ENCODE data around the gene NEU1. TPM values are rescaled to one million over a fixed set of nuclear protein-coding genes. Genes with fewer than 3 reads are reported as not detected.

NEU1 gene
- total RNA-seq, 1 experiment from 2014 or later, result 15.1 TPM

DNA sequence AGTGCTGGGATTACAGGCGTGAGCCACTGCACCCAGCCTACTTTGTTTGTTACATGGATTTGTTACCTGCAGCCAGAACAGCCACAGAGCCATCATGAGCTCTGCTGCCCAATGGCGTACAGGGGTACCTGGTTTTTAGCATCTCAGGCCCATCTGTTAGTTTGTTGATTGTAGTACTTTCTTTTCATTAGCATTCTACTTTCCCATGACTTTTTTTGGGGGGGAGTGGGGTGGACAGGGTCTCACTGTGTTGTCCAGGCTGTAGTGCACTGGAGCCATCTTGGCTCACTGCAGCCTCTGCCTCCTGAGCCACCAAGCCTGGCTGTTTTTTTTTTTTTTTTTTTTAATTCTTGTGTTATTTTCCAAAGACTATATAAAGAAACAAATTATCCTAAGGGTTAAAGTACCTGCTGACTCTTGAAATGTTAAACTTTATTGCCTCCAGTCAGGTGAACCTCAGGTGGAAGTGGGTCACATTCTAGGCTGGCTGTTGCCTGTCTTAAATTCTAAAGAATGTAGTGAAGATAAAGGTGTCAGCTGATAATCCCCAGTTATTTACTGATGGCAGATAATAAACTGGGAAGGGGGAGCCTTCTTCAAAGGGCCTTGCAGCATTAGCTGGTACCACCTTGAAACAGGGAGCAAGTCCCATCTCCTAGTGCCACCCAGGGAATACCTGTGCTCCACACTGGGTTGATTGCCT lies 15.2 kb downstream of the NEU1 start:
- Histone ChIP-seq H3K27ac (ENCODE audit: low read depth, low read length) (no peak overlapping the region), H3K9me3 (ENCODE audit: control insufficient read depth in 1 of 2, insufficient read depth in 1 of 2, low read depth in 1 of 2, low read length in 2 of 2) (no peaks in the 10 kb centered on the region), H2AFZ (ENCODE audit: low read depth, low read length, poor library complexity, severe bottlenecking) (no peak overlapping the region), H3K79me2 (ENCODE audit: insufficient read depth, low read length) (no peaks in the 10 kb centered on the region), H4K20me1 (ENCODE audit: insufficient read depth) (no peaks in the 10 kb centered on the region), H3K9ac (ENCODE audit: low read length) (no peak overlapping the region), H3K27me3 (ENCODE audit: insufficient read depth, low read length) (no peaks in the 10 kb centered on the region), H3K4me1 (ENCODE audit: control insufficient read depth in 1 of 2, insufficient read depth in 2 of 2, low read length in 2 of 2) (peaks cover 0 to 14% of the 10 kb centered on the region in 2 experiments; a peak in 2 of 4 replicates), H3K9me2 (ENCODE audit: insufficient read depth) (no peaks in the 10 kb centered on the region), H3K36me3 (ENCODE audit: control insufficient read depth in 1 of 2, insufficient read depth in 2 of 2, low read length in 2 of 2) (no peaks in the 10 kb centered on the region), H3K4me3 (replicated peaks in 1 of 2; ENCODE audit: low read depth in 1 of 2, low read length in 2 of 2) (no peak overlapping the region), H3K4me2 (ENCODE audit: low read length) (peak overlapping the region; percentile 12; the same call in 1 of the 2 replicates)
- DNase-seq (ENCODE audit: low read depth, low spot score), result no peak
- ChIA-PET RAD21 (ENCODE audit: low non-redundant PET in 1 of 2, low total read pairs in 2 of 2, uncharacterized antibody in 2 of 2, unreplicated experiment in 2 of 2) (no interaction called here), POLR2A (interaction anchor here (0.9 to 1.6 kb wide), 3 partner anchors 9 to 20 kb away, joined by 4 to 5 read pairs (median 4); partner anchors contain the start of genes HSPA1B and NEU1), CTCF (no interaction called here)
- no peak for TF ChIP-seq SRF (IDR thresholded peaks at IDR 0.05; ENCODE audit: low read depth)
- TF ChIP-seq, protein P1, sequence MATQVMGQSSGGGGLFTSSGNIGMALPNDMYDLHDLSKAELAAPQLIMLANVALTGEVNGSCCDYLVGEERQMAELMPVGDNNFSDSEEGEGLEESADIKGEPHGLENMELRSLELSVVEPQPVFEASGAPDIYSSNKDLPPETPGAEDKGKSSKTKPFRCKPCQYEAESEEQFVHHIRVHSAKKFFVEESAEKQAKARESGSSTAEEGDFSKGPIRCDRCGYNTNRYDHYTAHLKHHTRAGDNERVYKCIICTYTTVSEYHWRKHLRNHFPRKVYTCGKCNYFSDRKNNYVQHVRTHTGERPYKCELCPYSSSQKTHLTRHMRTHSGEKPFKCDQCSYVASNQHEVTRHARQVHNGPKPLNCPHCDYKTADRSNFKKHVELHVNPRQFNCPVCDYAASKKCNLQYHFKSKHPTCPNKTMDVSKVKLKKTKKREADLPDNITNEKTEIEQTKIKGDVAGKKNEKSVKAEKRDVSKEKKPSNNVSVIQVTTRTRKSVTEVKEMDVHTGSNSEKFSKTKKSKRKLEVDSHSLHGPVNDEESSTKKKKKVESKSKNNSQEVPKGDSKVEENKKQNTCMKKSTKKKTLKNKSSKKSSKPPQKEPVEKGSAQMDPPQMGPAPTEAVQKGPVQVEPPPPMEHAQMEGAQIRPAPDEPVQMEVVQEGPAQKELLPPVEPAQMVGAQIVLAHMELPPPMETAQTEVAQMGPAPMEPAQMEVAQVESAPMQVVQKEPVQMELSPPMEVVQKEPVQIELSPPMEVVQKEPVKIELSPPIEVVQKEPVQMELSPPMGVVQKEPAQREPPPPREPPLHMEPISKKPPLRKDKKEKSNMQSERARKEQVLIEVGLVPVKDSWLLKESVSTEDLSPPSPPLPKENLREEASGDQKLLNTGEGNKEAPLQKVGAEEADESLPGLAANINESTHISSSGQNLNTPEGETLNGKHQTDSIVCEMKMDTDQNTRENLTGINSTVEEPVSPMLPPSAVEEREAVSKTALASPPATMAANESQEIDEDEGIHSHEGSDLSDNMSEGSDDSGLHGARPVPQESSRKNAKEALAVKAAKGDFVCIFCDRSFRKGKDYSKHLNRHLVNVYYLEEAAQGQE (IDR thresholded peaks at IDR 0.05; ENCODE audit: low read depth), result no peak
- TF ChIP-seq YY1 (IDR thresholded peaks at IDR 0.05; ENCODE audit: extremely low read depth, insufficient replicate concordance, low read depth, low read length), result no peak
- TF ChIP-seq SP1 (IDR thresholded peaks at IDR 0.05; ENCODE audit: low read depth), result no peak
- TF ChIP-seq ZNF274 (IDR thresholded peaks at IDR 0.05; ENCODE audit: low read depth, low read length), result no peak
- intact Hi-C loops (cut with micrococcal nuclease), result no loop called here
- BruUV-seq (replicated peaks), result no TSS peak
- ATAC-seq, result no peak

Measured in HCT116 (cell line).